KG1 (cell line): ENCODE measurements around the gene DNAJC7.
"Not testable (repeated sequence)": the region's sequence is repeated elsewhere in the genome, so short reads cannot be mapped to it uniquely, and the experiment has no call there.

Experiments used
- DNase-seq: peaks from one replicate; lab custom pipeline; 2025; lab: John Stamatoyannopoulos, UW

The DNAJC7 gene

DNA sequence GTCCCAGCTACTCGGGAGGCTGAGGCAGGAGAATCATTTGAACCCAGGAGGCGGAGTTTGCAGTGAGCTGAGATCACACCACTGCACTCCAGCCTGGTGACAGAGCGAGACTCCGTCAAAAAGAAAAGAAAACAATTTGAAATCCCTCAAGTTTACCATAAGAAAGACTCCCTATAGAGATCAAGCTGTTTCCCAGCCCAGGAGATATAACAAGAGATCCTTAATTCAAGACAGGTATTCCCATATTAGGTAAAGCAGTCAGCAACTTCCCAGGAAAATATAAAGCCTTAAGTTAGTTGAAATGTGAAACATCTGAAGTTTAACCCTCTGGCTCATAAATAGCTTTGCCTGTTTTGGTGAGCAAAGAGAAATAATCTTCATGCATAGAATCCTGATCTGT lies 4.9 kb downstream of the DNAJC7 start:
- not testable (repeated sequence) for DNase-seq

DNA sequence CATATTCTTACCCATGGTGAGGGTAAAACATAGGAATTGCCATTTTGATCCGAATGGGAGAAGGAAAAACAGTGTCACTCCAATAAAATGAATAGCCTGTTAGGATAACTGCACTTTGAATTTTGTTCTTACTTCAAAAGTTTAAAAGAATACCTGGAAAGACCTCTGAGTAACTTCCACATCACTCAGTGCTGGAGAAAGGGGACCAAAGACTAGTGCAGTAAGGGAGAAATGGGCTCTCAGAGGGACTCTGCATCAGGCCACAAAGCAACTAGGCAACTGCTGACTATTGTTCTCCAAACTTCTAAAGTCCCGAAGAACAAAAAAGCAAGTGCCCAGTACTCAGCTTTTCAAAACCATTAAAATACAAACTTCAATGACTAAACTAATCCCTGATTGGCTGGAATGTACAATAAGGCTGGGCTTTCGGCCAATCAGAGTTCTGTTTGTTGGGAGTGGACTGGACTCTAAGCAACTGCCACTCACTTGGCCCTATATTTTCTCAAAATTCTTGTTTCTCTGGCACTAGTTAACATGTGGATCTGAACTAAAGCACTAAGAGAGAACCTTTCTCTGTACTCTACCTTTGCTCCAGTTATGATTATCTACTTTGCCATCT lies 6.2 kb downstream of the DNAJC7 start:
- DNase-seq, result no peak

DNA sequence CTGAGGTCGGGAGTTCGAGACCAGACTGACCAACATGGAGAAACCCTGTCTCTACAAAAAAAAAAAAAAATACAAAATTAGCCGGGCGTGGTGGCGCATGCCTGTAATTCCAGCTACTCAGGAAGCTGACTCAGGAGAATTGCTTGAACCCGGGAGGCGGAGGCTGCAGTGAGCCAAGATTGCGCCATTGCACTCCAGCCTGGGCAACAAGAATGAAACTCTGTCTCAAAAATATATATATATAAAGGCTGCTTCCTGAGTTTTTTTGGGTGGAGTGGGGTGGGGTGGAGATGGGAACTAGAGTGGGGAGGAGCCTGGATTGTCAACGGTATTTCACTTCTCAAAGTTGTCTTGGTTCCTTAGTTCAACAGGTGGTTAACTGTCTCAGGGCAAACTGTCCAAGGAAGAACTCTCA lies 7.0 kb downstream of the DNAJC7 start:
- not testable (repeated sequence) for DNase-seq

DNA sequence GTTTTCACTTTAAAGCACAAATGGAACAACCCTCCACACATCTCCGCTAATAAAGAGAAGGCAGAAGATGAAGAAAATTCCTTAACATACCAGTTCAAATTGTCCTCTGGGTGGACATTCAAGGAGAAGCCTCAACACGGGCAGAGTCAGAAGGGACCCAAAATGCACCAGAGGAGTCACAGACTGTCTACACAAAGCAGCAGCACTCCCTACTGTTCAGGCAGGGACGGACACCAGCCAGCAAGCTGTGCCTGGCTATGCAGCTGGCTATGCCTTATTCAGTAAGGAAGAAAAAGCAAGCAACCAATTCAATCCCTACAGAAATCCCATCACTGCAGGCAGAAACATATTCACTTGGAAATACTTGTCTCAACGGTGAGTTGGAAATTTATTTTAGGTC lies 8.1 kb downstream of the DNAJC7 start:
- DNase-seq, result no peak

DNA sequence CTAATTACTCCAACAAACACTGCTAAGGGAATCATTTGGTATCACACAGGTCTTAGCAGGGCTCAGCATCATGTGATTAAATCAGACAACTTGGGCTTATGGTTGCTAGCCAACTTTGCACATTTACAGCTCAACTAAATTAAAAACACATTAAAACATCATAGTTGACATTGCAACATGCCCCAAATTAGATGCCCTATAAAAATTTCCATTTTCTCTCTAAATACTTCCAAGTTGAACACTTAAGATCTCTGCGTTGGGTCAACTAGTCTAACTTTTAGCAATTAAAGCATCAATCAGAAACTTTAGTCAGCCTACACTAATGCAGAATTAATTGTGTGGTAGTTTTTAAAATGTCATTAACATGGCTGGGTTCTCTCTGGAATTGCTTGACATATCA lies 12.1 kb downstream of the DNAJC7 start:
- DNase-seq, result no peak

DNA sequence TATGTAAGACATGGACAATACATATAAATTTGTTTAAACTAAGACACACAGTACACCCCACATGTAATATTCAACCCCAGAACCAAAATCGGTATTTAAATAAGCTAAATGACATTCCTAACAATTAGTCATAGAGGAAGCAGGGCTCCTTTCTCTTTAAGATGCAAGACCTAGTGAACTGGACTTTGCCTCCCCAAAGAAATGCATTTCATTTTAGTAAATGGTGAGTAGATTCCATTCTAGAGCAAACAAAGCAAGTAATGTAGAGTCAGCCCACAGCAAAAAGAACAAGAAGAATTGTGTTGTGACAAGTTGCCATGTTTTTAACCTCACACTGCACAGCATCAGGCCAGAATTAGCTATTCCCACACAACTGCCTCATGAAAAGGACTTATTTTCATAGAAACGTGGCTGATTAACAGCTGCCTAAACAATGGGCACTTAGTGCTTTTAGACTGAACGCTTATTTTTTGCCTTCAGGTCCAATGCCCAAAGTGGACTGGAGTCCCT lies 14.4 kb downstream of the DNAJC7 start:
- no peak for DNase-seq

DNA sequence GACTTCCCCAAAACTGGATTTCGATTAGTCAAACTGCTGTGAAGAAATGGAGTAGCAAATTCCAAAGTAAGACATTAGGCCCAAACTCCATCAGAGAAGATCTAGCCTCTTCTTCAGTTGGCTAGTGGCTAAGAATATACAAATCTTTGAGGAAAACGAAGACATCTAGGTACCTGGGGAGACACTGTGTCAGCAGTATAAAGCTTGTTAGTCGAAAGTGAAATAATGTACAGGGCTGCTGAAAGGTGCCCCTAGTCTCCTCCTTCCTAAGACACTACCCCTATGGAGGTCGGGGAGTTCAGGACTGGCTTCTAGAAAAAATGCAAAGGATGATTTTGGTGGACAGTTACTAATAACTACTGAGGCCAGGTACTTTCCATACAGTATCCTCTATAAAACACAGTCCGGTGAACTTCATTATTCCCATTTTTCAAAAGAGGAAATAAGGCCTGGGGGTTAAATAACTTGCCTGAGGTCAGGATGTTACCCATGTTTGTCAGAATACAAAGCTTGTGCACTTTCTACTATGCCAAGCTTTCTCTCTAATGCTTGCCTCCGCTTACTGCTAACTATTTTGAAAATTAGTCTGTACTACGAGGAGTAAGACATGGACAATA lies 15.0 kb downstream of the DNAJC7 start:
- no peak for DNase-seq

DNA sequence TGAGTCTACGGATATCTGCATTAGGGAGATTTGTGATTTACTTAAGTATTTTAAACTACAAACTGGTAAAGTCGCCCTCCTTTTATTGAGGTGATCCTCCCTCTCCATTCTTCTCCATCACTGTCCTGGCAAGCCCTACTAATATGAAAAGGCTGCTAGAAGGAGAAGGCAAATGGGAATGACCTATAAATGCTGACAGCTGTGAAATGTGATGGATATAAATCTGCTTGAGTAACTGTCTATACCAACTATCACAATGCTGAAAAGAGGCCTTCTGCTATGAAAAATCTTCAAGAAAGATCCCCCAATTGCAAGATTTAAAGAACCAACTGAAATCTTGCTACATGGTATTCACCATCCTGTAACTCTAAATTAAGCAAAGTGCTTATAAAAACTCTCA lies 15.5 kb downstream of the DNAJC7 start:
- DNase-seq, result no peak

DNA sequence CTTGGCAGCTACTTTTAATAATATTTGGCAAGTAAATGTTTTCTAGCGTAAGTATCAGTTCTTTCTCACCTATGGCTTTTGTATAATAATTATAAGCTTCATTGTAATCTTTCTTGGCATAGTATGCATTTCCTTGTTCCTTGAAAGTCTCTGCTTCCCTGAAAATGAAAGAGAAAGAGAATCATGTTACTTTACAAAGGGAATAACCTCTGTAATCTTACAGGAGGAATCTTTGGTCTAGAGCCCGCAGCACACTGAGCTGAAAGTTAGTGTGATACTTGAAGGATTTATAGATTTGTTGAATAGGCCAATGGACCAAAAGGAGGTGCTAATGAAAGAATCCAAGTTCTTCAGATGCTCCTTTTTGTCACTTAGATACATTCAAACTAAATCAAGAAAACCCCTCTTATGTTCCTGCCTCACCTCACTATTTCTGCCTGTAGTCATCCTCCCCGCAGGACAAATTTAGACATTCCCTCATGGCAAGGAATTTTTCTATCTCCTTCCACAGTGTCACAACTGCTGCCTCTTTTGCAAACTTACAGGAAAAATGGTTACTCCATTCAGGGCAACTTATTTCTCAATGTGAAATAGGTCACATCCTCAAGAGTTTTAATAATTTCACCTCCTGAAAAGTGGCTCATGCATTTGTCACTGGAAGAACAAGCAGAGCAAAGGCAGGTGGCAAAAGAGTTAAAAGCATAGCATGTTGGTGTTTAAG lies 16.7 kb downstream of the DNAJC7 start:
- no peak for DNase-seq

DNA sequence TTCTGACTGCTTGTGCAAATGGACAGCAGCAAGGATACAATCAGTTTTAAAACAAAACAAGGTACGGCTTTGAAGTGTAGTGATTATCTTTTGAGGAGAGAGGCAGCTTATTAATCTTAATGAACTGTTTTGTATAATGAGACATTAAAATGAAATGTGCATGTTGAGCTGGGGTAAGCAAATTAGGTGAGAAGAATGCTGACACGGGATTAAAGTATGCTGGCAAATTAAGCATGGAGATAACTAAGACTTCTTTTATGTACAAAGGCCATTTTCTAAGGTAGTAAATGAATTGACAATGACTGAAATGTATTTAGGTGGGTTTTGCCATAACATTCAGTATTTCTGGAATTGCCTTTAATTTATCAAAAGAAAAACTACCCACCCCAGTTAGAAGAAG lies 18.7 kb downstream of the DNAJC7 start:
- DNase-seq, result no peak

DNA sequence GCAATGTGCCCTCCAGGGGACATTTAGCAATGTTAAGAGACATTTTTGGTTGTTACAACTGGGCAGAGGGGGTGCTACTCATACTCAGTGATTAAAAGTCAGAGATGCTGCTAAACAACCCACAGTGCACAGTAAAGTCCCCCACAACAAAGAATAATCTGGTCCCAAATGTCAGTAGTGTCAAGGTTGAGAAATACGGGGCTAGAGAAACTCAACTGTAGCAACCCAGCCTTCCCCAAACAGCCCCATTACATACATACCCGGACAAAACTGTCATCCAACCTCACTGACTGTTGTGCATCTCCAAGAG lies 20.4 kb downstream of the DNAJC7 start:
- no peak for DNase-seq

DNA sequence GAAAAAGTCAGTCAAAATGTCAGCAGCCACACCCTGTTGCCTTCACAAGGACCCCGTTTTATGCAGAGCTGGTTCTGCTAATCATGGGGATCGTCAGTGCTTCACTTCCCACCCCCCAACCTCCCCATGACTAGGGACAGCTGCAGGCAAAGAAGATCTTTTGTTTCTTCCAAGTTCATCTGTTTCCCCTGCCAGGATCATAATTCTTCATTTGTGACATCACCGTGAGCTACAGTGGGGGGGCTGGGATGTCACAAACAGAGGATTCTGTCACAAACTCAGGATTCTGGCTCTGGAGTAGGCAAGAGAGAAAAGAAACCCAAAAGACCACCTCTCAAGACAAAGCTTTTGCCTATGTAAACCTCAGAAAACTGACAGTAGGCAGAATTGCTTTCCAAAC lies 24.7 kb downstream of the DNAJC7 start:
- no peak for DNase-seq

DNA sequence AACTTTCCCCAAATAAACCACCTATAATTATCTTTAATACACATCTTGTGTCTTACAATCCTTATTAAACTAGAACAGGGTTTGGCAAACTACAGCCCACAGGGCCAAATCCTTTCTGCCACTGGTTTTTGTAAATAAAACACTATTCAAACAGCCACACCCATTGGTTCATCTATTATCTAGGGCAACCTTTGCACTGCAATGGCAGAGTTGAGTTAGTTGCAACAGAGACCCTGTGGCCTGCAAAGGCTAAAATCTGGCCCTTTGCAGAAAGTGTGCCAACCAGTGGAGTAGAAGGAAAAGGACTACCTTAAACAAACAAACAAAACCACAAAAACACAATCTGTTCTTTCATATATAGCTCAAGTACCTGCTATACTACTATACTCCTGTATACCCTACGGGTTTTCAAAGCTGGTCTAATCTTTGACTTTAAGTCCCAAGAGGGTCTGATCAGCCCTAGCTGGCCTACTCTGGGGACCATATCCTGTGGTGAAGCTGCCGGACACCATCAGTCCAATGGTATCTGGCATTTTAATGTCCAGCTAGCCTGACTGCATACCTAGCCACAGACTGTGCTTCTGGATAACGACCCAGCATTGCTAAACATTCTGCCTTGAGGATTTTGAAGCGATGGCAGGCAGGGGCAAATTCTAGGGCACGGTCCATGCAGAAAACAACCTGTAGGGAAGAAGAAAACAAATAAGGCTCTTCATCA lies 27.4 kb downstream of the DNAJC7 start:
- DNase-seq, result no peak

DNA sequence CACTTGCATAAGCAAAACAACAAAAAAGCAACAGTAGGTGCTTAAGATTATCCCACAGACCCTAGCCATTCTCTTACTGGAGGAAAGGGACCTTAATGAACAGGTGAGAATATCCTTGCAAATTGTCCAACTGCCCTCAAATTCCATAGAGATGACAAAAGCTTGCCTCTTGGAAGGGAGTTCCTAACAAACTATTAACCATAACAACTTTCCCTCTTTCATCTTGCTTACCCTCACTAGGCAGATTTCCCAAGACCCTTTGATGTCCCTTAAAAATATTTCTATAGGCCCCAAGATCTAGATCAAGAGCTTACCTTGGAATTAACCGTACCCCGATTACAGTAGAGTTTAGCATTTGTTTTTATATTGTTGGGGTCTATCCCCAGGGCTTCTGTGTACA lies 28.8 kb downstream of the DNAJC7 start:
- no peak for DNase-seq

DNA sequence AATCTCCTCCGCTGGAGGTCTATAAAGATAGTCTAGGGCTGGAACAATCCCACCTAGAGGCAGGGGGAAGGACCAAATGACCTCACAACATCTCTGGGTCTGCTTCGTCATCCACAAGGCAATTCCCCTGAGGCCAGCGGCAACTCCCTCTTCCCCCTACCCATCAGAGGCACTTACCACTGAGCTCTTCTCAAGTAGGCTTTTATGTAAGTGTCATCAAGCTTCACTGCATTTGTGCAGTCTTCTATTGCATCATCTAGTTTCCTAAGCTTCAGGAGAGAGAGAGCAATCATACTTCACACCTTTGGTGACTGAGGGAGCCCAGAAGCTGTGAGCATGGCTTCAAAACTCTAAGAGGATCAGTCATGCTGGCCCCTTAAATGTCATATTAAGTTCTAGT lies 29.6 kb downstream of the DNAJC7 start:
- no peak for DNase-seq

DNA sequence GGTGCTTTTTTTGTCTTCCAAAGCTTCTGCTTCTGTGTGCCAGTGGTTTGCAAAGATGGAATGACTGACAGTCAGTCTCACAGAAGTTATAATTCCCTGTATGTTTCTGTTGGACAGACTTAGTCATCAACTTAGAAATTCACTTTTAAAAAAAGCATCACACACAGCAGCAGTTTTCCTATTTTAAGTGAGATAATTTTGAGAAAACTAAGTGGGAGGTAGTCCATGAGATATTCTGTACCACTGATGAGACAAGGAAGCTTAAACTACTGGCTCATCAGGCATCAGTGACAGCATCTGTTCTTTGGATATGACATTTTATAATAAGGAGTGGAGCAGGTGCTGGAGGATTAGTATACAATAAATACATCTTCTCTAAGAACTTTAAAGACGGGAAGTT lies 30.6 kb downstream of the DNAJC7 start:
- no peak for DNase-seq

DNA sequence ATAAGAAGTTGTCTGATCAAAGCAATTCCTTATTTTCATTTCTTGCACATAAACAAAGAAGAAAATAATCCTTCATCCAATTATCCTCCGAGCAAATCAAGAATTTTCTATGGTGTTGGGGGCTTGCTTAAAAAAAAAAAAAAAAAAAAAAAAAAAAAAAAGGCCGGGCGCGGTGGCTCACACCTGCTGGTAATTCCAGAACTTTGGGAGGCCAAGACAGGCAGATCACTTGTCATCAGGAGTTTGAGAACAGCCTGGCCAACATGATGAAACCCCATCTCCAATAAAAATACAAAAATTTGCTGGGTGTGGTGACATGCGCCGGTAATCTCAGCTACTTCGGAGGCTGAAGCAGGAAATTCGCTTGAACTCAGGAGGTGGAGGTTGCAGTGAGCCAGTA lies 31.3 kb downstream of the DNAJC7 start:
- no peak for DNase-seq

DNA sequence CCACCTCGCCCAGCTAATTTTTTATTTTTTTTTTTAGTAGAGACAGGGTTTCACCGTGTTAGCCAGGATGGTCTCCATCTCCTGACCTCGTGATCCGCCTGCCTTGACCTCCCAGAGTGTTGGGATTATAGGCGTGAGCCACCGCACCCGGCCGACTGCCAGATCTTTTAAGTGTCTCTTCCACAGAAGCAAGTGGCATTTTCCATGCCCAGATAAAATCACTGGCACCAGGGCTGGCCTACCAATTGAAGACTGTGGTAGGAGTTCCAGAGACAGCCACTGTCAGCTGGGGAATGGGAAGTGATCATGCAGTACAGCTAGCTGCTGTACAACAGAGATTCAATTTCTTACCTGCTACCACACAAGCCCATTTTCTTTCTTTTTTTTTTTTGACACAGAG lies 32.8 kb downstream of the DNAJC7 start:
- no peak for DNase-seq

DNA sequence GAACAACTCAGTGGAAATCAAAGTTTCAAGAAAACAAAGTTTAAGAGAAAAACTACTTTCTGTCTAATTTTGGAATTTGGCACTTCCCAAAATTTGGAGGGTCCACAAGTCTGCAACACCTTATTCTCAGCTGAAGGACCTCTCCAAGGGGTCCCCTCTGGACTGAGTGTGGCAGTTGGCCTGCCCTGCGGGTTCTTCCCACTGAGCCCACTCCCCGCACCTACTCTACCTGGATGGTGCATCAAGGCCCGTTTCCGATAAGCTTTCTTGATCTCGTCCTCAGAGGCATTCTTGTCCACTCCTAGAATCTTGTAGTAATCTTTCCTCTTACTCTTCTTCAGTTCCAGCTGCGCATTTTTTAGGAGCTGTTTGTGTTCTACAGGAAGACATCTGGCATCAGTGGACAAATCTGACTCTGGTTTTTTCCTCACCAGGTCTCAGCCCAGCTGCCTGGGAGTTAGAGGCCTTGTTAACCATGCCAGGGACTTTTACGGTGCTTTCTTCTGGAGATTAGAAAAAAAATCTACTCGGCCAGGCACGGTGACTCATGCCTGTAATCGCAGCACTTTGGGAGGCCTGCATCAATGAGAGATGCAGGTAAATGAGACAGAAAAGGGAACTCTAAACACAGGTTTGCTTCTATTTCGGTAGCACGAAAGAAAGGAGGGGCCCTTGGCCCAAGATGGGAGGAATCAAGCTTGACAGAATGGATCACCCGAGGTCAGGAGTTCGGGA lies 35.0 kb downstream of the DNAJC7 start:
- DNase-seq, result no peak

DNA sequence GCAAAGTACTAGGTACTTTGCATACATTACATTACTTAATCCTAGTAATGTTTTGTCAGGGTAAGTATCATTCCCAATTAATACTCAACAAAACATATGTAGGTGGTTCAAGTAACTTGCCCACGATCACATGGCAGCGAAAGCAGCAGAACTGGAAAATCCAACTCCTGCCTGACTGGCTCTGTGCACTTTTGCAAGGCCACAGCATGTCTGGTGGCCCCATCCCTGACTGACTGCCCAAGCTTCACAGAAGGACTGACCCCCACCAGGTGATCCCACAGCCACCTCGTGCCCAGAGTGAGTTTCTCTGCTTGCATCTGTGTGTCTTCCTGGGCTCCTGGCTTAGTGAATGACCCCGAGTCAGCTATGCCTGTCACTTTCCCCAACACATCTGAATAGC lies 39.2 kb downstream of the DNAJC7 start:
- no peak for DNase-seq

DNA sequence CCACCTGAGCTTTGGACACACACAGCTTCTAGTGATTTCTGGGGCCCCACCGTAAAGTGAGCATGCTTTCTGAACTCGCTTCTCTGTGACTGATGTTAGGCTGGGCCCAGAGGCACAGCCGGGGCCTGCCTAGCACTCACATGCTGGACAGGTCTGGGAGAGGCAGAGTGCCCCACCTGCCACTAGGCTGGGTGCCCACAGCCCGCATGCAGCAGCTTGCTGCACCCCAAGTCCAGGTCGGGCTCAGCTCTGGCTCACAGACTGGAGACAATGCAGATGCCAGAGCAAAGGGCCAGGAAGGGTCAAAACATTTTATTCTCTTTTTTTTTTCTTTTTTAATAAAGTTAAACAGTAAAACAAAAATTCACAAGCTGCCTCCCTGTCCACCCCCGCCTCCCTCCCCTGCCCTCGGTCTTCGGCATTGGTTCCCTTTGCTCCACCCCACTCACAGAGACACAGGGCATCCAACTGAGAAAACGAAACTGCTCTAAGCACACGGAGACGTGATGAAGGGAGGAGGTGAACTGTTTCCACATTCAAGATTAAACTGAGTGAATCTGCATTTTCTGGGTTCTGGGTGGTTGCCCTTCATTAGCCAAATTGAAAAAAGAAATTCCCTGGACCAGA lies 41.0 kb downstream of the DNAJC7 start:
- DNase-seq, result no peak
